PC-9 (cell line): ENCODE results near the gene LAMC3. TPM values are rescaled to one million over a fixed set of nuclear protein-coding genes. Genes with fewer than 3 reads are reported as not detected.

Experiments
- BruUV-seq: library from RNA; stranded (reverse); fragments of 400-500 nt; replicated peaks from 2 replicates; lab custom pipeline; 2021; lab: Mats Ljungman, UMichigan
- CTCF ChIA-PET: fragments of 300-600 bp; sonication (Branson Sonifier 250); formaldehyde crosslinking; loops from one replicate; lab custom pipeline; 2022; ENCODE audit warnings: antibody characterized with exemption; lab: Charles Lee
- POLR2A ChIA-PET: fragments of 300-600 bp; sonication (Branson Sonifier 250); formaldehyde crosslinking; loops from one replicate; lab custom pipeline; 2022; ENCODE audit warnings: antibody characterized with exemption; ENCODE audit not compliant: unreplicated experiment; lab: Charles Lee
- DNase-seq, 2 experiments: peaks; one replicate each; pipeline versions ENCODE4 v3.0.0 to v3.0.0-alpha.2; 2015 to 2022; ENCODE audit warnings: mixed read lengths in 1 of 2
- H2AFZ ChIP-seq: fragments of 200-600 bp; sonication (generic); 2 replicates; pipeline ENCODE4 v1.8.1; 2017; ENCODE audit warnings: antibody characterized with exemption
- H3F3A ChIP-seq: fragments of 200-600 bp; sonication (generic); 2 replicates; pipeline ENCODE4 v1.8.1; 2017; ENCODE audit warnings: antibody characterized with exemption, mild to moderate bottlenecking, low read depth; ENCODE audit not compliant: insufficient read depth
- H3K27ac ChIP-seq: fragments of 200-600 bp; sonication (generic); 2 replicates; pipeline ENCODE4 v1.6.1; 2016; ENCODE audit warnings: mixed run types
- H3K27me3 ChIP-seq: fragments of 200-600 bp; sonication (generic); 2 replicates; pipeline ENCODE4 v1.6.1; 2016; ENCODE audit warnings: low read depth, mixed run types; ENCODE audit not compliant: insufficient read depth
- H3K36me3 ChIP-seq: fragments of 200-600 bp; sonication (generic); 2 replicates; pipeline ENCODE4 v1.6.1; 2016; ENCODE audit warnings: low read depth, mixed run types
- H3K4me1 ChIP-seq: fragments of 200-600 bp; sonication (generic); replicated peaks from 2 replicates; pipeline ENCODE4 v1.6.1; 2016; ENCODE audit warnings: mixed run types; ENCODE audit not compliant: insufficient read depth
- H3K4me2 ChIP-seq: fragments of 200-600 bp; sonication (generic); 2 replicates; pipeline ENCODE4 v1.6.1; 2017; ENCODE audit warnings: mixed run types
- H3K4me3 ChIP-seq: fragments of 200-600 bp; sonication (generic); 2 replicates; pipeline ENCODE4 v1.6.1; 2016; ENCODE audit warnings: mixed run types
- H3K79me2 ChIP-seq: fragments of 200-600 bp; sonication (generic); 2 replicates; pipeline ENCODE4 v1.6.1; 2017; ENCODE audit warnings: low read depth, mixed run types
- H3K9me2 ChIP-seq: fragments of 200-600 bp; sonication (generic); 2 replicates; pipeline ENCODE4 v1.8.1; 2017; ENCODE audit warnings: mild to moderate bottlenecking; ENCODE audit not compliant: insufficient read depth
- H3K9me3 ChIP-seq: fragments of 200-600 bp; sonication (generic); 2 replicates; pipeline ENCODE4 v1.8.1; 2016; ENCODE audit warnings: low read depth; ENCODE audit not compliant: insufficient read depth
- H4K20me1 ChIP-seq: fragments of 200-600 bp; sonication (generic); 2 replicates; pipeline ENCODE4 v1.8.1; 2017; ENCODE audit not compliant: insufficient read depth
- EZH2 ChIP-seq: fragments of 200-600 bp; sonication (generic); IDR thresholded peaks from 2 replicates; pipeline ENCODE4 v1.8.0; 2017; ENCODE audit warnings: antibody characterized with exemption, low read depth
- intact Hi-C: fragments of 100-400 bp; cut with micrococcal nuclease; formaldehyde crosslinking; loops from one replicate; pipeline ENCODE4 v1.10.0; 2022; ENCODE audit not compliant: unreplicated experiment
- total RNA-seq: library from RNA; stranded (reverse); gene quantifications from 2 replicates; pipeline ENCODE4 v1.2.3, GENCODE V29; 2021
- TF ChIP-seq, protein P1 (sequence below): fragments of 200-600 bp; sonication (generic); conservative IDR thresholded peaks from 2 replicates; pipeline ENCODE4 v1.6.1; 2017; ENCODE audit warnings: mixed run types, antibody characterized with exemption, mild to moderate bottlenecking, moderate library complexity

Gene LAMC3
- total RNA-seq, 1 experiment from 2014 or later = 0.41 TPM

- no peaks in the 10 kb centered on the region for H3F3A ChIP-seq
- H3K9me3 ChIP-seq = no peaks in the 10 kb centered on the region
- H4K20me1 ChIP-seq = no peaks in the 10 kb centered on the region
- no TSS peak for BruUV-seq
- no peaks in the 10 kb centered on the region for H3K36me3 ChIP-seq
- no peak overlapping the region for H3K4me3 ChIP-seq
- POLR2A ChIA-PET = interaction anchor here (0.6 kb wide), 1 partner anchor 341 kb away, joined by 3 read pairs; no protein-coding TSS in a partner anchor
- CTCF ChIA-PET = no interaction called here
- H3K9me2 ChIP-seq = no peaks in the 10 kb centered on the region
- H2AFZ ChIP-seq = no peak overlapping the region
- no peak overlapping the region for H3K27ac ChIP-seq
- no peak for DNase-seq
- intact Hi-C loops = no loop called here
- H3K4me1 ChIP-seq = no peaks in the 10 kb centered on the region
- no peak overlapping the region for H3K4me2 ChIP-seq
- no peak for TF ChIP-seq EZH2
- TF ChIP-seq, protein P1, sequence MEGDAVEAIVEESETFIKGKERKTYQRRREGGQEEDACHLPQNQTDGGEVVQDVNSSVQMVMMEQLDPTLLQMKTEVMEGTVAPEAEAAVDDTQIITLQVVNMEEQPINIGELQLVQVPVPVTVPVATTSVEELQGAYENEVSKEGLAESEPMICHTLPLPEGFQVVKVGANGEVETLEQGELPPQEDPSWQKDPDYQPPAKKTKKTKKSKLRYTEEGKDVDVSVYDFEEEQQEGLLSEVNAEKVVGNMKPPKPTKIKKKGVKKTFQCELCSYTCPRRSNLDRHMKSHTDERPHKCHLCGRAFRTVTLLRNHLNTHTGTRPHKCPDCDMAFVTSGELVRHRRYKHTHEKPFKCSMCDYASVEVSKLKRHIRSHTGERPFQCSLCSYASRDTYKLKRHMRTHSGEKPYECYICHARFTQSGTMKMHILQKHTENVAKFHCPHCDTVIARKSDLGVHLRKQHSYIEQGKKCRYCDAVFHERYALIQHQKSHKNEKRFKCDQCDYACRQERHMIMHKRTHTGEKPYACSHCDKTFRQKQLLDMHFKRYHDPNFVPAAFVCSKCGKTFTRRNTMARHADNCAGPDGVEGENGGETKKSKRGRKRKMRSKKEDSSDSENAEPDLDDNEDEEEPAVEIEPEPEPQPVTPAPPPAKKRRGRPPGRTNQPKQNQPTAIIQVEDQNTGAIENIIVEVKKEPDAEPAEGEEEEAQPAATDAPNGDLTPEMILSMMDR = no peak
- no peaks in the 10 kb centered on the region for H3K79me2 ChIP-seq
- H3K27me3 ChIP-seq = peaks cover 39% of the 10 kb centered on the region
These were observed 33.7 kb downstream of the LAMC3 start for GRCh38 chr9:131042666-131043065.

GRCh38 chr9:131043087-131043486, 34.1 kb downstream of the LAMC3 start:
- CTCF ChIA-PET = no interaction called here
- H4K20me1 ChIP-seq = no peaks in the 10 kb centered on the region
- H3K79me2 ChIP-seq = no peaks in the 10 kb centered on the region
- no peaks in the 10 kb centered on the region for H3K4me1 ChIP-seq
- BruUV-seq = no TSS peak
- POLR2A ChIA-PET = interaction anchor here (0.6 kb wide), 1 partner anchor 341 kb away, joined by 3 read pairs; no protein-coding TSS in a partner anchor
- no peak overlapping the region for H3K4me3 ChIP-seq
- H3K4me2 ChIP-seq = no peak overlapping the region
- H2AFZ ChIP-seq = no peak overlapping the region
- no peaks in the 10 kb centered on the region for H3K36me3 ChIP-seq
- no peaks in the 10 kb centered on the region for H3K9me3 ChIP-seq
- no peak overlapping the region for H3K27ac ChIP-seq
- H3F3A ChIP-seq = no peaks in the 10 kb centered on the region
- intact Hi-C loops = no loop called here
- DNase-seq = no peak
- H3K9me2 ChIP-seq = no peaks in the 10 kb centered on the region
- H3K27me3 ChIP-seq = peaks cover 38% of the 10 kb centered on the region
- no peak for TF ChIP-seq EZH2
- TF ChIP-seq, protein P1 = no peak

DNA sequence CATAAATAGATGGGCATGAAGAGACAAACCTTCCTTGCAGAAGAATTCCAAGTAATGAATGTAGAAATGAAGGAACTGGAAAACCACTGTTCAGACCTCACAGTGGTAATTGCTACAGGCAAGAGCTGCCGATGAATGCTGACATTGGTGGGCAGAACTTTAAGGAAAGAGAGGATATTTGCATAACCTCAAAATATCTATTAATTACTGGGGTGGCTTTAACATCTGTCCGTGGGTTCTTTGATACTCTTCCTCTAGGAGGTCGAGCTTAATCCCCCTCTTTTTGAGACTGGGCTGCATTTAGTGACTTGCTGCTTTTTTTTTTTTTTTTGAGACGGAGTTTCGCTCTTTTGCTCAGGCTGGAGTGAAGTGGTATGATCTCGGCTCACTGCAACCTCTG, 34.7 kb downstream of the LAMC3 start:
- no peaks in the 10 kb centered on the region for H3K4me1 ChIP-seq
- H4K20me1 ChIP-seq = no peaks in the 10 kb centered on the region
- H3K9me2 ChIP-seq = no peaks in the 10 kb centered on the region
- H2AFZ ChIP-seq = no peak overlapping the region
- H3K79me2 ChIP-seq = no peaks in the 10 kb centered on the region
- ChIA-PET CTCF (no interaction called here), POLR2A (no interaction called here)
- H3F3A ChIP-seq = no peaks in the 10 kb centered on the region
- H3K4me2 ChIP-seq = no peak overlapping the region
- H3K4me3 ChIP-seq = no peak overlapping the region
- no peak overlapping the region for H3K27ac ChIP-seq
- intact Hi-C loops = no loop called here
- H3K9me3 ChIP-seq = no peaks in the 10 kb centered on the region
- DNase-seq = no peak
- no peaks in the 10 kb centered on the region for H3K36me3 ChIP-seq
- TF ChIP-seq, protein P1 = no peak
- no peak for TF ChIP-seq EZH2
- BruUV-seq = no TSS peak
- peaks cover 32% of the 10 kb centered on the region for H3K27me3 ChIP-seq
